DMS114 treated with DMSO at 0.1 percent for 48 hours (cell line): Measurements from ENCODE around the gene SHISAL2B.
"Not testable (repeated sequence)": the region's sequence is repeated elsewhere in the genome, so short reads cannot be mapped to it uniquely, and the experiment has no call there.

Source experiments
- DNase-seq: peaks from one replicate; lab custom pipeline; 2025; ENCODE audit not compliant: unreplicated experiment; lab: John Stamatoyannopoulos, UW

SHISAL2B gene

GRCh38 chr5:64696414-64696813, 6.1 kb downstream of the SHISAL2B start:
- DNase-seq: not testable (repeated sequence)

GRCh38 chr5:64700765-64701164, 10.5 kb downstream of the SHISAL2B start:
- no peak for DNase-seq

- DNase-seq: not testable (repeated sequence)
Observed at GRCh38 chr5:64706074-64706473, 15.8 kb downstream of the SHISAL2B start.

- no peak for DNase-seq
Observed at GRCh38 chr5:64707191-64707590, 16.9 kb downstream of the SHISAL2B start.

- DNase-seq: not testable (repeated sequence)
Observed at GRCh38 chr5:64714495-64714894, 24.2 kb downstream of the SHISAL2B start.

GRCh38 chr5:64722588-64722987, 32.3 kb downstream of the SHISAL2B start:
- no peak for DNase-seq

GRCh38 chr5:64727150-64727549, 36.8 kb downstream of the SHISAL2B start:
- no peak for DNase-seq

GRCh38 chr5:64742411-64742810, 52.1 kb downstream of the SHISAL2B start:
- no peak for DNase-seq

GRCh38 chr5:64742821-64743220, 52.5 kb downstream of the SHISAL2B start:
- no peak for DNase-seq

GRCh38 chr5:64744914-64745313, 54.6 kb downstream of the SHISAL2B start:
- no peak for DNase-seq

GRCh38 chr5:64746446-64746845, 56.1 kb downstream of the SHISAL2B start:
- no peak for DNase-seq

- DNase-seq: no peak
Observed at GRCh38 chr5:64749385-64749784, 59.1 kb downstream of the SHISAL2B start.

- no peak for DNase-seq
Observed at GRCh38 chr5:64754066-64754465, 63.8 kb downstream of the SHISAL2B start.

- no peak for DNase-seq
Observed at GRCh38 chr5:64758901-64759300, 68.6 kb downstream of the SHISAL2B start.

- DNase-seq: no peak
Observed at GRCh38 chr5:64759960-64760660, 69.8 kb downstream of the SHISAL2B start.

GRCh38 chr5:64763948-64764503, 73.7 kb downstream of the SHISAL2B start:
- DNase-seq: no peak

- DNase-seq: no peak
Observed at GRCh38 chr5:64765804-64766504, 75.7 kb downstream of the SHISAL2B start.

GRCh38 chr5:64766941-64767340, 76.6 kb downstream of the SHISAL2B start:
- no peak for DNase-seq
